ENCODE data around the gene UST.

UST gene

GRCh38 chr6:148884461-148884860 lies 137.6 kb downstream of the UST start:
- no peak for TF ChIP-seq CTCF (IDR thresholded peaks at IDR 0.05; ENCODE audit: extremely low read depth, missing control alignments)
- DNase-seq (ENCODE audit: low spot score) = peak; percentile 56

- TF ChIP-seq CTCF (IDR thresholded peaks at IDR 0.05; ENCODE audit: extremely low read depth, missing control alignments) = no peak
- DNase-seq (ENCODE audit: low spot score) = no peak
Measured at GRCh38 chr6:148885136-148885865, 138.5 kb downstream of the UST start.

- no peak for TF ChIP-seq CTCF (IDR thresholded peaks at IDR 0.05; ENCODE audit: extremely low read depth, missing control alignments)
- DNase-seq (ENCODE audit: low spot score) = no peak
Measured at GRCh38 chr6:148885925-148886845, 139.4 kb downstream of the UST start.

- TF ChIP-seq CTCF (IDR thresholded peaks at IDR 0.05; ENCODE audit: extremely low read depth, missing control alignments) = no peak
- no peak for DNase-seq (ENCODE audit: low spot score)
Measured at GRCh38 chr6:148887181-148887580, 140.4 kb downstream of the UST start.

GRCh38 chr6:148888856-148889255 lies 142.0 kb downstream of the UST start:
- no peak for DNase-seq (ENCODE audit: low spot score)
- TF ChIP-seq CTCF (IDR thresholded peaks at IDR 0.05; ENCODE audit: extremely low read depth, missing control alignments) = no peak

GRCh38 chr6:148890096-148890495 lies 143.3 kb downstream of the UST start:
- no peak for DNase-seq (ENCODE audit: low spot score)
- no peak for TF ChIP-seq CTCF (IDR thresholded peaks at IDR 0.05; ENCODE audit: extremely low read depth, missing control alignments)

All from GM20000 (cell line).